Caco-2 (cell line): ENCODE results near the gene DARS1. TPM values are rescaled to one million over a fixed set of nuclear protein-coding genes. Genes with fewer than 3 reads are reported as not detected.

Source experiments
- BruUV-seq: library from RNA; stranded (reverse); fragments of 400-500 nt; replicated peaks from 2 replicates; lab custom pipeline; 2021; lab: Mats Ljungman, UMichigan
- CTCF ChIA-PET: fragments of 300-600 bp; sonication (Branson Sonifier 250); formaldehyde crosslinking; loops from one replicate; lab custom pipeline; 2022; ENCODE audit warnings: antibody characterized with exemption; lab: Charles Lee
- POLR2A ChIA-PET: fragments of 300-600 bp; sonication (Branson Sonifier 250); formaldehyde crosslinking; loops from one replicate; lab custom pipeline; 2022; ENCODE audit warnings: antibody characterized with exemption; lab: Charles Lee
- DNase-seq, 2 experiments: peaks; one replicate each; pipeline versions ENCODE4 v3.0.0 to v3.0.0-alpha.2; 2020 to 2022
- H3K27me3 ChIP-seq: replicated peaks from 2 replicates; pipeline ENCODE4 v1.6.0; 2011; ENCODE audit warnings: low read length; ENCODE audit not compliant: control insufficient read depth, insufficient read depth
- H3K36me3 ChIP-seq: 2 replicates; pipeline ENCODE4 v1.5.1; 2011; ENCODE audit warnings: low read length; ENCODE audit not compliant: control insufficient read depth, insufficient read depth
- H3K4me1 ChIP-seq: fragments of 250-450 bp; sonication (Bioruptor Pico); 2 replicates; pipeline ENCODE4 v1.5.1; 2020; ENCODE audit warnings: mild to moderate bottlenecking
- H3K4me3 ChIP-seq: 2 replicates; pipeline ENCODE4 v1.5.1; 2011; ENCODE audit warnings: low read depth, mild to moderate bottlenecking, control low read depth, low read length
- H3K9me3 ChIP-seq: fragments of 250-450 bp; sonication (Bioruptor Pico); 2 replicates; pipeline ENCODE4 v1.5.1; 2020; ENCODE audit warnings: mild to moderate bottlenecking, moderate library complexity
- H3K27ac Mint-ChIP-seq: one replicate; pipeline ENCODE4 v1.8.0; 2022; ENCODE audit warnings: mixed read lengths; ENCODE audit not compliant: unreplicated experiment
- H3K27me3 Mint-ChIP-seq: one replicate; pipeline ENCODE4 v1.8.0; 2022; ENCODE audit warnings: mixed read lengths; ENCODE audit not compliant: insufficient read depth, unreplicated experiment
- H3K36me3 Mint-ChIP-seq: one replicate; pipeline ENCODE4 v1.8.0; 2022; ENCODE audit warnings: mild to moderate bottlenecking, mixed read lengths; ENCODE audit not compliant: insufficient read depth, unreplicated experiment
- H3K4me1 Mint-ChIP-seq: one replicate; pipeline ENCODE4 v1.8.0; 2022; ENCODE audit warnings: low read depth, mixed read lengths; ENCODE audit not compliant: unreplicated experiment
- H3K4me3 Mint-ChIP-seq: one replicate; pipeline ENCODE4 v1.8.0; 2022; ENCODE audit warnings: mild to moderate bottlenecking, moderate library complexity, mixed read lengths; ENCODE audit not compliant: unreplicated experiment
- H3K9me3 Mint-ChIP-seq: one replicate; pipeline ENCODE4 v1.8.0; 2022; ENCODE audit warnings: mixed read lengths; ENCODE audit not compliant: unreplicated experiment
- CTCF ChIP-seq, 2 experiments: fragments of 200-600 bp in 1 of 2; IDR thresholded peaks; 1 replicate in 1 of 2; 2 replicates in 1 of 2; pipeline versions ENCODE4 v1.5.1 to v1.8.0; 2011 to 2022; ENCODE audit warnings: antibody characterized with exemption in 1 of 2, control low read depth in 1 of 2, inconsistent platforms in 1 of 2, low read depth in 1 of 2, low read length in 1 of 2, mild to moderate bottlenecking in 1 of 2, moderate library complexity in 1 of 2; ENCODE audit not compliant: insufficient read depth in 1 of 2, severe bottlenecking in 1 of 2, unreplicated experiment in 1 of 2
- intact Hi-C: fragments of 100-400 bp; cut with micrococcal nuclease; formaldehyde crosslinking; loops from one replicate; pipeline ENCODE4 v1.10.0; 2022; ENCODE audit not compliant: unreplicated experiment
- total RNA-seq: library from RNA; stranded (reverse); gene quantifications from 2 replicates; pipeline ENCODE4 v1.2.3, GENCODE V29; 2022

Gene DARS1
- total RNA-seq, 1 experiment from 2014 or later = 90.9 TPM

- Histone ChIP-seq H3K9me3 (no peaks in the 10 kb centered on the region), H3K27me3 (no peaks in the 10 kb centered on the region), H3K4me3 (no peak overlapping the region), H3K4me1 (no peaks in the 10 kb centered on the region), H3K36me3 (no peaks in the 10 kb centered on the region; the same call in 1 of the 2 replicates)
- TF ChIP-seq CTCF (IDR thresholded peaks at IDR 0.05; ENCODE audit: insufficient read depth in 1 of 2, low read depth in 1 of 2, low read length in 1 of 2, severe bottlenecking in 1 of 2, unreplicated experiment in 1 of 2) = no peak
- Mint-ChIP-seq H3K27me3 (no peaks in the 10 kb centered on the region), H3K27ac (no peak overlapping the region), H3K36me3 (peaks cover 39% of the 10 kb centered on the region), H3K9me3 (peaks cover 5% of the 10 kb centered on the region), H3K4me1 (no peaks in the 10 kb centered on the region), H3K4me3 (no peak overlapping the region)
- ChIA-PET CTCF (no interaction called here), POLR2A (no interaction called here)
- intact Hi-C loops = no loop called here
- DNase-seq = no peak
- no TSS peak for BruUV-seq
These were observed 42.3 kb downstream of the DARS1 start for GRCh38 chr2:135942936-135943688.

GRCh38 chr2:135936524-135936923, 48.9 kb downstream of the DARS1 start:
- no peak overlapping the region for H3K27ac Mint-ChIP-seq
- no peaks in the 10 kb centered on the region; the same call in 1 of the 2 replicates for H3K36me3 ChIP-seq
- H3K4me3 ChIP-seq = no peak overlapping the region
- H3K9me3 Mint-ChIP-seq = peaks cover 6% of the 10 kb centered on the region
- peaks cover 3% of the 10 kb centered on the region; the same call in 1 of the 2 replicates for H3K9me3 ChIP-seq
- H3K27me3 ChIP-seq = no peaks in the 10 kb centered on the region
- POLR2A ChIA-PET = no interaction called here
- H3K36me3 Mint-ChIP-seq = peaks cover 48% of the 10 kb centered on the region
- no peaks in the 10 kb centered on the region for H3K4me1 ChIP-seq
- DNase-seq = no peak
- no peaks in the 10 kb centered on the region for H3K4me1 Mint-ChIP-seq
- intact Hi-C loops = no loop called here
- TF ChIP-seq CTCF (IDR thresholded peaks at IDR 0.05; ENCODE audit: insufficient read depth in 1 of 2, low read depth in 1 of 2, low read length in 1 of 2, severe bottlenecking in 1 of 2, unreplicated experiment in 1 of 2) = no peak
- no peak overlapping the region for H3K4me3 Mint-ChIP-seq
- CTCF ChIA-PET = no interaction called here
- no peaks in the 10 kb centered on the region for H3K27me3 Mint-ChIP-seq
- no TSS peak for BruUV-seq

- Histone ChIP-seq H3K4me3 (no peak overlapping the region), H3K4me1 (no peaks in the 10 kb centered on the region), H3K36me3 (no peaks in the 10 kb centered on the region; the same call in 1 of the 2 replicates), H3K27me3 (no peaks in the 10 kb centered on the region), H3K9me3 (peaks cover 3% of the 10 kb centered on the region; the same call in 1 of the 2 replicates)
- peaks cover 51% of the 10 kb centered on the region for H3K36me3 Mint-ChIP-seq
- ChIA-PET POLR2A (no interaction called here), CTCF (no interaction called here)
- no peak for TF ChIP-seq CTCF (IDR thresholded peaks at IDR 0.05; ENCODE audit: insufficient read depth in 1 of 2, low read depth in 1 of 2, low read length in 1 of 2, severe bottlenecking in 1 of 2, unreplicated experiment in 1 of 2)
- peaks cover 6% of the 10 kb centered on the region for H3K9me3 Mint-ChIP-seq
- no peak overlapping the region for H3K27ac Mint-ChIP-seq
- no TSS peak for BruUV-seq
- no peak for DNase-seq
- H3K27me3 Mint-ChIP-seq = no peaks in the 10 kb centered on the region
- no peaks in the 10 kb centered on the region for H3K4me1 Mint-ChIP-seq
- intact Hi-C loops = no loop called here
- H3K4me3 Mint-ChIP-seq = no peak overlapping the region
These were observed 49.5 kb downstream of the DARS1 start for GRCh38 chr2:135935914-135936313.
